Fibroblast of villous mesenchyme (primary cell): ENCODE measurements around the gene CPN2. TPM values are rescaled to one million over a fixed set of nuclear protein-coding genes. Genes with fewer than 3 reads are reported as not detected.

ENCODE experiments used
- DNase-seq: peaks from one replicate; pipeline ENCODE4 v3.0.0-alpha.2; 2010; ENCODE audit warnings: low read depth
- H3K4me3 ChIP-seq: 2 replicates; pipeline ENCODE4 v1.5.1; 2011; ENCODE audit warnings: low read depth, mild to moderate bottlenecking, low read length
- CTCF ChIP-seq: IDR thresholded peaks from 2 replicates; pipeline ENCODE4 v1.5.1; 2012; ENCODE audit warnings: low read depth, mild to moderate bottlenecking, low read length; ENCODE audit not compliant: insufficient read depth
- total RNA-seq: library from RNA; depleted of rRNA; stranded (reverse); fragments of >200 nt; gene quantifications from 2 replicates; pipeline ENCODE4 v1.2.3, GENCODE V29; 2012

Gene CPN2
- total RNA-seq, 1 donor, result not detected

- no peak for TF ChIP-seq CTCF
- no peak overlapping the region for H3K4me3 ChIP-seq
- no peak for DNase-seq
Observed at GRCh38 chr3:194316918-194317317, 34.2 kb downstream of the CPN2 start.

DNA sequence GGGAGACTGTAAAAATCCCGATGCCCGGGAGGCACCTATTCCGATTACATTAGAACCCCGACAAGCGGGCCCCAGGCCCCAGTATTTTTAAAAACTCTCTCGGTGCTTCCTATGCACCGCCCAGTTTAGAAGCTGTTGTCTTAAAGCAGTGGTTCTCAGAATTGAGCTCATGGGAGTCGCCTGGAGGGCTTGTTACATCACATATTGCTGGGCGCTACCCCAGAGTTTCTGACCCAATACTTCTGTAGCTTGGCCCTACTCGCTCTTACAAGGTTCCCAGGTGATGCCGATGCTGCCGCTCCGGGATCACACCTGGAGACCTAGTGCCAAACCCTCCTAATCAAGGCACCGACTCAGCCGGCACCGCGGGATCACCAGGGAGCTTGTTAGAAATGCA, 35.2 kb downstream of the CPN2 start:
- no peak for TF ChIP-seq CTCF
- DNase-seq, result peak; percentile 53
- no peak overlapping the region for H3K4me3 ChIP-seq

- H3K4me3 ChIP-seq, result peak overlapping the region; percentile 50
- peak; percentile 88 for DNase-seq
- peak; percentile 84 for TF ChIP-seq CTCF
Observed at GRCh38 chr3:194315088-194315964, 35.8 kb downstream of the CPN2 start.

DNA sequence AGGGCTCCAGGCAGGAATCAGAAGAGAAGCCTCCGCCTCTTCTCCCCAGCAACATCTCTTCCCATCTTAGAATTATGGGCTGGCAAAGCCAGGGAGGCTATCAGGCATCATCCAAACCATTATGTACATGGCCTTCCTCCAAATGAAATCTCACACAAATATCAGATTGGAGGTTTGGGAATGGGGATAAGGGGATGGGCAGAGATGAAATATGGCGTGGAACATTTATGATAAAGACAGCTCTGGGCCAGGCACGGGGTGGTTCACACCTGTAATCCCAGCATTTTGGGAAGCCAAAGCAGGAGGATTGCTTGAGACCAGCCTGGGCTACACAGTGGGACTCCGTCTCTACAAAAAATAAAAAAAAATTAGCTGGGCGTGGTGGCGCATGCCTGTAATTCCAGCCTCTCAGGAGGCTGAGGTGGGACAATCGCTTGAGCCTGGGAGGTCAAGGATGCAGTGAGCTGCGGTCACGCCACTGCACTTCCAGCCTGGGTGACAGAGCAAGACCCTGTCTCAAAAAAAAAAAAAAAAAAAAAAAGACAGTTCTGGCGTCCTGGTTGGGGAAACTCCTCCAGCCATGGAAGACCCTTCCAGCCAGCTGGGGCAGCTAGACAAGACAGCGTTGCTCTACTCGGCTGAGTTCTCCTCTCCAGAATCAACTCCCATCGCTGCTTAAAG, 36.6 kb downstream of the CPN2 start:
- TF ChIP-seq CTCF, result no peak
- DNase-seq, result no peak
- no peak overlapping the region for H3K4me3 ChIP-seq

- no peak overlapping the region for H3K4me3 ChIP-seq
- no peak for DNase-seq
- TF ChIP-seq CTCF, result no peak
Observed at GRCh38 chr3:194313560-194314387, 37.4 kb downstream of the CPN2 start.

DNA sequence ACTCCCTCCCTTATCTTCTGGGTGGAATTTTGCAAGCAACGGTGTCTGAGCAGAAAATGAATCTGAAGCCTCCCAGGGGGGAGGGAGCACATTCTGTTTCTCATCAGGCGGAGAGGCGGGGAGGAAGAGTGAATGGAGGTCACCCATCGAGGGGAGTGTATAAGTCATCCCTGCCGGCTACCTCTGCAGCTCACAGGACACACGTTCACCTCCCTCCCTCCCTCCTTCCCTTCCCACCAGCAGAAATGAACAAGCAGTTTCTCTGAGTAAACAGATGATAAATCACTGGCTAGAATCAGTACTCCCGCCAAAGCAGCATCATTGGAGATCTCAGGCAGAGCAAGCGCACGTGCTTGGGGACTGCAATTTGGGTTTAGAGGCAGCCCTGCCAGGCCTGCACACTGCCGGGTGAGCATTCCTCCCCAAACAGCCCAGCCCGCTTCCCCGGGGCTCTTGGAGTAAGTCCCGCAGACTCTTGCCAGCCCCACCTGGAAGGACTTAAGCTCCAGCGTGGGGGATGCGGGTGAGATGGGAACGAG, 38.3 kb downstream of the CPN2 start:
- no peak for TF ChIP-seq CTCF
- DNase-seq, result peak; percentile 89
- H3K4me3 ChIP-seq, result no peak overlapping the region
